ENCODE measurements around the gene SYNE3.

Gene SYNE3

GRCh38 chr14:95491936-95492608, 24.4 kb downstream of the SYNE3 start:
- Histone ChIP-seq H3K4me1 (peaks cover 93% of the 10 kb centered on the region), H3K27ac (no peak overlapping the region), H3K4me2 (0 out of 2 replicates have a peak overlapping the region, but pooled peaks have one; percentile 85), H3K4me3 (no peak overlapping the region), H3K36me3 (peaks cover 71% of the 10 kb centered on the region), H4K20me1 (peaks cover 99% of the 10 kb centered on the region), H3K27me3 (no peaks in the 10 kb centered on the region), H3K9me3 (peaks cover 15% of the 10 kb centered on the region), H3K9ac (no peak overlapping the region)
- no peak for TF ChIP-seq Cebpa-rat (IDR thresholded peaks at IDR 0.05)

GRCh38 chr14:95490727-95491451, 25.6 kb downstream of the SYNE3 start:
- Histone ChIP-seq H3K9ac (0 out of 2 replicates have a peak overlapping the region, but pooled peaks have one; percentile 75), H3K4me2 (peak overlapping the region; percentile 85), H3K9me3 (peaks cover 15% of the 10 kb centered on the region), H3K27me3 (no peaks in the 10 kb centered on the region), H3K36me3 (peaks cover 68% of the 10 kb centered on the region), H3K27ac (peak overlapping the region; percentile 90), H3K4me1 (peaks cover 93% of the 10 kb centered on the region), H4K20me1 (peaks cover 99% of the 10 kb centered on the region), H3K4me3 (no peak overlapping the region)
- no peak for TF ChIP-seq Cebpa-rat (IDR thresholded peaks at IDR 0.05)

DNA sequence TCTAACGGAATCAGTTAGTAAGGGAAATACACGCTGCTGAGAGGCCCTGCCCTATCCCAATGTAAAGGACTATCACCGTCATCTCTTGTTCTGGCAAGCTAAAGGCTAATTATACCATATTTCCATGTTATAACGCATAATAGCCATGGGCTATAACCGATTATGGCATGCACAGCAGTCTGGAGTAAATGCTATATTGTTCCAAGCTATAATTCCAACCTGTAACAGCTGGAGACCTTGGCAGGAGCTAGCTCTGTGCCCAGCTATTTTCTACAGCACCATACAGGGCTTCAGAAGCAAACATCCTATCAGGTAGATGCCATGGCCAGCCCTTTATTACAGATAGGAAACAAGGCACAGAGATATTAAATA, 26.3 kb downstream of the SYNE3 start:
- no peak for TF ChIP-seq Cebpa-rat (IDR thresholded peaks at IDR 0.05)
- peak overlapping the region; percentile 75 for H3K9ac ChIP-seq
- H3K36me3 ChIP-seq, result peaks cover 74% of the 10 kb centered on the region
- H4K20me1 ChIP-seq, result peaks cover 99% of the 10 kb centered on the region
- H3K27me3 ChIP-seq, result no peaks in the 10 kb centered on the region
- H3K9me3 ChIP-seq, result peaks cover 15% of the 10 kb centered on the region
- peak overlapping the region; percentile 85 for H3K4me2 ChIP-seq
- peak overlapping the region; percentile 90 for H3K27ac ChIP-seq
- peaks cover 93% of the 10 kb centered on the region for H3K4me1 ChIP-seq
- H3K4me3 ChIP-seq, result no peak overlapping the region

DNA sequence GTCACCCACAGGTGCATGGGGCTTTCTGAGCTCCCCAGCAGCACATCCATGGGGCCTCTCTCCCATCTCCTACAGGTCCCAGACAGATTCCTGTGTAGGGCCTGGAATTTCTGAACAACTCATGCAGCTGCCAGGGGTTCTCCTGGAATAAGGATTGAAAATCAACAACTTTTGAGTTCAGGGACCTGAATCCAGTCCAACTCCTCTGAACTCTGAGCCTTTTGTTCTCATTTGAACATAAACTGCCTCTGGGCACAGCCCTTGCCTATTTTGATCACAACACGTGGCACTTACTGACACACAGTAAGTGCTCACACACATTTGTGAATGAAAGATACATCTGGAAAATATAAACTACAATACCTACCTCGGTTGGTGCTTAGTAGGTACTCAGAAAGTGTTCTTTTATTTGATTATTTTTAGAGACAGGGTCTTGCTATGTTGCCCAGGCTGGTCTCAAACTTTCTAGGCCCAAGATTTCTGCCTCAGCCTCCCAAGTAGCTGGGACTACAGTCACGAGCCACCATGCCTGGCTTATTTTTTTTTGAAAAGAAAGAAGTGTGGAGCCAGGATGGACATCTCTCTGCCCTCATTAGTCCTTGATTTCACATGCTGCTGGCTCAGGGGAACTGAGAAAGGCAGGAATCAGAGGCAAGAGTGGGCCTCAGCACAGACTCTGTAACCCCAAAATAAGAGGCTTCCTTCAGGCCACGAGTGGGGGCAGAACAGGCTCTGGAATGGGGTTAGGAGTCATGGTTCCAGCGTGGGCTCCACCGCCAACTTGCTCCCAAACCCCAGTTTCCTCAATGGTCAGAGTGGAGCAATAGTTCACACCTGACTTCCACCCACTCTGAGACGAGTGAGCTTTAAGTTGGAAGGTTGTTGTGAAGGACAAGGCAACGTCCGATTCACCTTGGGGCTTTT, 27.0 kb downstream of the SYNE3 start:
- Histone ChIP-seq H3K4me3 (peak overlapping the region; percentile 37; the same call in 1 of the 2 replicates), H3K9ac (peak overlapping the region; percentile 75), H4K20me1 (peaks cover 99% of the 10 kb centered on the region), H3K4me1 (peaks cover 93% of the 10 kb centered on the region), H3K9me3 (peaks cover 15% of the 10 kb centered on the region), H3K27ac (peak overlapping the region; percentile 90), H3K4me2 (peak overlapping the region; percentile 85), H3K27me3 (no peaks in the 10 kb centered on the region), H3K36me3 (peaks cover 77% of the 10 kb centered on the region)
- no peak for TF ChIP-seq Cebpa-rat (IDR thresholded peaks at IDR 0.05)

DNA sequence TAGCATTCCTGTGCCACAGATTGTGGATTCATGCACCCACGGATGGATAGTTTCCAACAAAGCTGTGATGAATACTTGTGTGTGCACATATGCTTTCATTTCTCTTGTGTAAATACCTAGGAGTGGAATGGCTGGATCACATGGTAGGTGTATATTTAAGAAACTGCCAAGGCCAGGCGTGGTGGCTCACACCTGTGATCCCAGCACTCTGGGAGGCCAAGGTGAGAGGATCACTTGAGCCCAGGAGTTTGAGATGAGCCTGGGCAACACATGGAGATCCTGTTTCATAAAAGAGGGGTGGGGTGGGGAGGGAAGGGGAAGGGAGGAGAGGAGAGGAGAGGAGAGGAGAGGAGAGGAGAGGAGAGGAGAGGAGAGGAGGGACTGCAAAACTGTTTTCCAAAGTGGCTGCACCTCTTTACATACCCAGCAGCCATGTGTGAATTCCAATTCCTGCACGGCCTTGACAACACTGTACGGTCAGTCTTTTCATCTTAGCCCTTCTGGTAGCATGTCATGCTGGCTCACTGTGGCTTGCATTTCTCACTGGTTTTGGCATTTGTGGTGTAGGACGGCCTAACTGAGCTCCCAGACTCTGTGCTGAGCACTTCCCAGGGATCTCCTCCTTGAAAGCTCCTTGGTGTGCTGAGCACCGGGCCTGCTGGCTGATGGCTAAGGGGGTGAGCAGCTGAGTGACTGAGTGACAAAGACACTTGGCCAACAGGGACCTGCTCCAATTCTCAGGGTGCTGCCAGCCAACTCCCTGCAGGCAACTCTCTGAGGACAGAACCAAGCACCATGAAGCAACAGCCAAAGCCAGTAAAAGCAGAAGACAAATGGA, 27.9 kb downstream of the SYNE3 start:
- peak overlapping the region; percentile 85 for H3K4me2 ChIP-seq
- H4K20me1 ChIP-seq, result peaks cover 99% of the 10 kb centered on the region
- peak; percentile 50; the same call in 1 of the 2 replicates for TF ChIP-seq Cebpa-rat (IDR thresholded peaks at IDR 0.05)
- H3K9ac ChIP-seq, result peak overlapping the region; percentile 75
- H3K27ac ChIP-seq, result peak overlapping the region; percentile 90
- peaks cover 93% of the 10 kb centered on the region for H3K4me1 ChIP-seq
- H3K9me3 ChIP-seq, result peaks cover 15% of the 10 kb centered on the region
- H3K27me3 ChIP-seq, result no peaks in the 10 kb centered on the region
- H3K36me3 ChIP-seq, result peaks cover 75% of the 10 kb centered on the region
- peak overlapping the region; percentile 54 for H3K4me3 ChIP-seq

GRCh38 chr14:95487669-95488084, 28.8 kb downstream of the SYNE3 start:
- peaks cover 8% of the 10 kb centered on the region for H3K9me3 ChIP-seq
- peak overlapping the region; percentile 72 for H3K9ac ChIP-seq
- H3K4me3 ChIP-seq, result peak overlapping the region; percentile 54
- H3K36me3 ChIP-seq, result peaks cover 75% of the 10 kb centered on the region
- peaks cover 99% of the 10 kb centered on the region for H4K20me1 ChIP-seq
- peak overlapping the region; percentile 90 for H3K27ac ChIP-seq
- H3K27me3 ChIP-seq, result no peaks in the 10 kb centered on the region
- TF ChIP-seq Cebpa-rat (IDR thresholded peaks at IDR 0.05), result no peak
- peaks cover 95% of the 10 kb centered on the region for H3K4me1 ChIP-seq
- peak overlapping the region; percentile 85 for H3K4me2 ChIP-seq

DNA sequence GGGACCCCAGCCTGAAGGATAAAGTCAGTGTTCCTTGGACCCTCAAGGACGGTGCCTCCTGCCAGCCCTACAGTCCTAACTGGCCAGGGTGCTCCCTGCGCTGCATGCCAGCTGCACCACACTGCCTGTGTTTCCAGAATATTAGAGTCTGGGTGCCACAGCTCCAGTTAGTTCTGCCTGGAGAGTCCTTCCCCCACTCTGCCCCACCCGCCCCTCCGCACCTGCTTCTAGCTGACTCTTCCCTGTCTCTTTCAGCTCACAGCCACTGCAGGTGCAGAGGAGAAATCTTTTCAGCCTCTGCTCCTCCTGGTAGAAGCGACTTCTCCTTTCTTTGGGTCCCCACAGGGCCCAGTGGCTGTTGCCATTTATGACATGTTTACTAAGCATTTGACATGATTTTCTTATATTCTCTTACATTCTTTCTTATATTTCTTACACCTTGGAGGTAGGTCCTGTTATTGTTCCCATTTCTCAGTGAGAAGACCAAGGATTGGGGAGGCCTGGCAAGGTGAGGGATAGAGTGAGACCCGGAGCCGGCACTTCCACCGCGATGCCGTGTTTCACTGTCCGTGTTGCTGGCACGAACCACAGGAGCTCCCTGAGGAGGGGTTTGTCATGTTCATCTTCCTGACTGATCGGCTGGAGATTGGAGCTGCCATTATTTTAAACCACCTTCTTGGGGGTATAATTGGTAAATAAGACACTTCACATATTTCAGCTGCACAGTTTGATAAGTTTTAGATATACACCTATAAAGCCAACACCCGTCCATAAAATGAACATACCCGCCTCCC, 29.4 kb downstream of the SYNE3 start:
- Histone ChIP-seq H3K4me2 (peak overlapping the region; percentile 85), H3K27me3 (no peaks in the 10 kb centered on the region), H3K9ac (peak overlapping the region; percentile 72), H3K4me1 (peaks cover 100% of the 10 kb centered on the region), H3K27ac (peak overlapping the region; percentile 90), H3K4me3 (peak overlapping the region; percentile 54), H3K36me3 (peaks cover 75% of the 10 kb centered on the region), H3K9me3 (peaks cover 2% of the 10 kb centered on the region; the same call in 1 of the 2 replicates), H4K20me1 (peaks cover 99% of the 10 kb centered on the region)
- no peak for TF ChIP-seq Cebpa-rat (IDR thresholded peaks at IDR 0.05)

DNA sequence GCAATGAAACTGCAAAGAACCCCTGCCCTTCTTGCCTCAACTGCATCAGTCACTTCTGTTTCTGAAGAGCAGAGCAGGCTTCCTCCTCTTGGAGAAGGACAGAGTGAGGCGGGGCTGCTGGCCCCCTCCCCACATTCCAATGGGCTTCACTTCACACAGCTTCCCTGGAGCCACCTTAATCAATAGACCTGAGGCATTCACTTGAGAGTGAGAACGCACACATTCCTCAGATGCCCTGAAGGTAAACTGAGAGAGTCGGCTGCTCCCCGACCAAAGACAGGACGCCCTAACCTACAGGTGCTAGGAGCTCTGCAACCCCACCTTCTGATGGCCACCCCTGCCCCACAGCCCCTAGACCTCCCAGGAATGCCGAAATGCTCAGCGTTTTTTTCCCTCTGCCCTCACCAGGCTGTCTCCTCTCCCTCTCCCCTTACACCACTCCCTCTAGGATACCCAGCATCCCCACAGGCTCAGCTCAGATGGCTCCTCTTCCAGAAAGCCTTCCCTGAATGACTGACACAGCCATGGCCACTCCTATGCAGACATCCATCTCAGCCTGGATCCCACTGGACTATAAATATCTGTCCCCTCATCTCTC, 31.1 kb downstream of the SYNE3 start:
- H3K9me3 ChIP-seq, result no peaks in the 10 kb centered on the region
- no peaks in the 10 kb centered on the region for H3K27me3 ChIP-seq
- peaks cover 100% of the 10 kb centered on the region for H3K4me1 ChIP-seq
- H3K27ac ChIP-seq, result peak overlapping the region; percentile 90
- H3K4me3 ChIP-seq, result peak overlapping the region; percentile 13; the same call in 1 of the 2 replicates
- peak overlapping the region; percentile 72 for H3K9ac ChIP-seq
- peaks cover 99% of the 10 kb centered on the region for H4K20me1 ChIP-seq
- TF ChIP-seq Cebpa-rat (IDR thresholded peaks at IDR 0.05), result no peak
- H3K4me2 ChIP-seq, result peak overlapping the region; percentile 85
- peaks cover 78% of the 10 kb centered on the region for H3K36me3 ChIP-seq
